Stimulated activated CD8-positive, alpha-beta memory T cell treated with anti-CD3 and anti-CD28 coated beads, Interleukin-4, amount 100 ng/mL, for 4 hours (primary cell): ENCODE measurements around the gene DUSP9.
"Not testable (repeated sequence)": the region's sequence is repeated elsewhere in the genome, so short reads cannot be mapped to it uniquely, and the experiment has no call there.

Experiments used
- DNase-seq, 2 donors: peaks; one replicate each; pipeline ENCODE4 v3.0.0-alpha.2; 2020; ENCODE audit warnings: low read depth in 2 of 2, low spot score in 1 of 2

Gene DUSP9, protein sequence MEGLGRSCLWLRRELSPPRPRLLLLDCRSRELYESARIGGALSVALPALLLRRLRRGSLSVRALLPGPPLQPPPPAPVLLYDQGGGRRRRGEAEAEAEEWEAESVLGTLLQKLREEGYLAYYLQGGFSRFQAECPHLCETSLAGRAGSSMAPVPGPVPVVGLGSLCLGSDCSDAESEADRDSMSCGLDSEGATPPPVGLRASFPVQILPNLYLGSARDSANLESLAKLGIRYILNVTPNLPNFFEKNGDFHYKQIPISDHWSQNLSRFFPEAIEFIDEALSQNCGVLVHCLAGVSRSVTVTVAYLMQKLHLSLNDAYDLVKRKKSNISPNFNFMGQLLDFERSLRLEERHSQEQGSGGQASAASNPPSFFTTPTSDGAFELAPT

DNA sequence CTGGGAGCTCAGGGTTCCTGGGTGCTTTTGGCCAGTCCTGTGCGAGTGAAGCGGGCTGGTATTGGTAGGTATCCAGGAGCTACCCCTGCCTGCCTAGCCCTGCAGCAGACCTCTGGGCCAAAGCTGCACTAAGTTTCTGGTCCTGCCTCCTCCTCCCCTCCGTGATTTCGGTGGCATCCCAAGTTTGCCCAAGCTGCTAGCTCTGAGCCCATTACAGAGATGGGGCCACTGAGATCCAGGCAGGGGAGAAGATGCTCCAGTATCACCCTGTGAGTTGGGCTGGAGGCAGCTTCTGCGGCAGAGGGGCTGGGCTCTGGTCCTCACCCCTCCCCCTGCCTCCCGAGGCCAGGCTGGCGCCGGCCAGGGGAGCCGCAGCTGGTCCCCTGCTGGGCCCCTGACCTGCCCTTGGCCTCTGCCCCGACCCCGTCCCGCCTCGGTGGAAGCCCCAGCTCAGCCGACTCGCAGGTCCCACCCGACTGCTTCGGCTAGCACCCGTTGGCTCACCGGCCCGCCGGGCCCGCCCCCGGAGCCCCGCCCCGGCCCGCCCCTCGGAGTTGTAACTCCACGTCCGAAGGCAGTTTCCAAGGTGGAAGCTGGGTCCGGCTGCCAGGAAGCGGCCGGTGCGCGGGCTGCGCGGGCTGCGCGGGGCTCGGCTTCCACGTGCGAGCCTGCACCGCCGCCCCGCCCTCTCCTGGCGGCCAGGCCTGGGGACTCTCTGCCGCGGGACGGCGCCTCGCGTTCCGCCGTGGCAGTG, at the start of gene DUSP9:
Gene DUSP9 (plus strand): TSS at position 584 of the 754 bp plus-strand sequence. CDS start 751 bp downstream, outside the sequence.
- DNase-seq, result no peak

- DNase-seq, result no peak
These were observed 48.3 kb upstream of the DUSP9 start, which contains the start of gene CCNQ for GRCh38 chrX:153598541-153599191. TSS of gene CCNQ (minus strand) at chrX:153599139. CDS start at chrX:153599073, 66 bp downstream.

- DNase-seq, result peak; percentile 52 to 75
These were observed 47.6 kb upstream of the DUSP9 start for GRCh38 chrX:153599192-153600031.

GRCh38 chrX:153600032-153600373, 47.0 kb upstream of the DUSP9 start:
- no peak for DNase-seq

- no peak for DNase-seq
These were observed 46.1 kb upstream of the DUSP9 start for GRCh38 chrX:153600921-153601320.

- DNase-seq, result no peak
These were observed 45.4 kb upstream of the DUSP9 start for GRCh38 chrX:153601511-153602110.

DNA sequence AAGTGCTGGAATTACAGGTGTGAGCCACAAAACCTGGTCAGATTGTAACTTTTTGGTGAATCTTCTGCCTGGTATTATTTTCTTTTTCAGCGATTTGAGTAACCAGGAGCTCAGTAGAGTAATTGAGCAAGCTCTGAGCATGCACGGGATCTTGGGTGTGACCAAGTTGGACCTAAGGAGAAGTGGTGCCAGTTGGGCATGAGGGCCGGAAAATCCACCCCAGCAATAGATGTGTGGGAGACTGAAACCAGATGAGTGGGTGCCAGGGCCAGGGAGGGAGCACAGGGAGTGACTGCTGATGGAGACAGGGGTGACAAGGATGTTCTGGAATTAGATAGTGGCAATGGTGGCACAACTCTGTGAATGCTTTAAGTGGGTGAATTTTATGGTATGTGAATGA, 44.4 kb upstream of the DUSP9 start:
- DNase-seq, result no peak

GRCh38 chrX:153603131-153603656, 43.8 kb upstream of the DUSP9 start:
- no peak for DNase-seq

DNA sequence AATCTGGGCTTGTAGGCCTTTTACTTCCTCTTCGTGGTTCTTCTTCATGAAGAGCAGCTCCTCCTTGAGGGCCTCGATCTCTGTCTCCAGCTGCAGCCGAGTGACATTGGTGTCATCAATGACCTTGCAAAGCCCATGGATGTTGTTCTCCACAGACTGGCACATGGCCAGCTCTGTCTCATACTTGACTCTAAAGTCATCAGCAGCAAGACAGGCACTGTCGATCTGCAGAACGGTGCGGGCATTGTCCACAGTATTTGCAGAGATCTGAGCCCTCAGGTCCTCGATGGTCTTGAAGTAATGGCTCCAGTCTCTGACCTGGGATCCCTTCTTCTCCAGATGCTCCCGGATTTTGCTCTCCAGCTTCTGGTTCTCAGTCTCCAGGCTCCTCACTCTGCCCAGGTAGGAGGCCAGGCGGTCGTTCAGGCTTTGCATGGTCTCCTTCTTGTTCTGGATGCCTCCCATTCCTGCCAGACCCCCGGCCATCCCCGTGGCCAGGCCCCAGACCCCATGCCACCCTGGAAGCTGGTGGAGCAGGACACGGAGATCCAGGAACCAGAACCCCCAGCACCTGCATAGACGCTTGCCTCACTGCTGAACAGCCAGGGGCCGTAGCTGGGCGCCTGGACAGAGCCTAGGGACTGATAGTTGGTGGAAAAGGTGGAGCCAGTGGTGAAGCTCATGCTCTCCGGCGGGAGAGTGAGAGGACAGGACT, 42.2 kb upstream of the DUSP9 start:
- DNase-seq, result not testable (repeated sequence)

DNA sequence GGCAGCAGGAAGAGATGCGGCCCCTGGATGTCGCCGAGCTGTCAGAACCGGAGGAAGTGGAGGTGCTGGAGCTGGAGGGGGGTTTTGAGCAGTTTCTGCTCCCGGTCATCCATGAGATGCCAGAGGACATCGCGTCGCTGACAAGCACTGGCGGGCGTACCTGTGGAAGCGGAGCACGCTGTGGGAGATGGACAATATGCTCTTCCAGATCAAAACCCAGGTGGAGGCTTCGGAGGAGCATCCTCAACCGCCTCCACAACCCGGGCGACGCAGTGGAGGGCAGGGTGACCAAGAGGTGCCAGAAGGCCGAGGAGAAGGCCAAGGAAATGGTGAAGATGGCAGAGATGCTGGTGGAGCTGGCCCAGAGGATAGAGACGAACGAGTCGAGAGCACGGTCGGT, 40.5 kb upstream of the DUSP9 start:
- no peak for DNase-seq

DNA sequence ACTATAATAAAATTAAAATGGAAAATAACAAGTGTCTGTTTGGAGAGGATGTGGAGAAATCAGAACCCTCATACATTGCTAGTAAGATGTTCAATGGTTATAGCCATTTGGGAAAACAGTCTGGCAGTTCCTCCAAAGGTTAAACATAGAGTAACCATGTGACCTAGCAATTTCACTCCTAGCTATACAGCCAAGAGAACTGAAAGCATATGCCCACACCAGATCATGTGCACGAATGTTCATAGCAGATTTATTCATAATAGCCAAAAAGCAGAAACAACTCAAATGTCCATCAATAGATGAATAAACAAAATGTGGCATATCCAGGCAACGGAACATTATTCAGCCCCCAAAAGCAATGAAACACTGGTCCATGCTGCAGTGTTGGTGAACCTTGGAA, 38.6 kb upstream of the DUSP9 start:
- DNase-seq, result no peak

- no peak for DNase-seq
These were observed 38.2 kb upstream of the DUSP9 start for GRCh38 chrX:153608806-153609205.

DNA sequence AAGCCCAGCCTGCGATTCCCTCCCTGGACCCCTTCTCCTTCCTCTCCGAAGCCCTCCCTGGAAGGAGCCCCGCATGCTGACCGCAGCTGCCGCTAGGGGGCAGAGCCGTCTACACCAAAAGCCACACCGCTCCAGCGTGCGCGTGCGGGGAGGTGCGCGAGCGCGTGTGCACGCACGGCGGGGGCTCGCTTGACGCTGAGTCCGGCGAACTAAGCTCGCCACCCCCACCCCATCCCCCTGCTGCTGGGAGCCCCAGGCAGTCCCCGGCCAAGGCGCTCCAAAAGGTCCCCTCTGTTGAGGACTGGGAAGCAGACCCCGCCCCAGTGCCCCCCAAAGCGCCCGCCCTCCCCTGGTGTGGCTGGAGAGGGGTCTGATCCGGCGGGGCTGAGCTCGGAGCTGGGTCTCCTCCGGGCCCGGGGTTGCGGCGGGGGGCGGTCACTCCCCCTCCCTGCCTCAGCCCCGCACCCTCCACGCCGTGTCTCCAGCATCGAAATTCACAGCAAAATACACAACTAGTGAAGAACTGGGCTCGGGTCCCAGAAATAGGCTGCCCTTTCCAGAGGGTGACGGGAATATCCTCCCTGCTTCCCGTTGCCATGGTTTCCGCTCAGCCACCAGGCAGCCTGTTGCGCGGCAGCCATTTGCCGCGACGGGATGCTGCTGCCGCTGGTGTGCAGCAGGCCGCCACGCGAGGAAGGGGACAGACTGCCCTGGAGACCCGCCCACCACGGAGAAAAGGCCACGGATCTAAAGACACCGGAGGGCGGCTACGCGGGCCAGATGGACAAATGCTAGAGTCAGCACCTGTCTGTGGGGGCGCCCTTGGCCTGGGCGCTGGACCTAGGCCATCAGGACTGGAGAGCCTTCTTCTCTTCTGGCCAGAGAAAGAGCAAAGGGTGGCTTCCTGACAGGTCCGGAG, 36.8 kb upstream of the DUSP9 start:
- DNase-seq, result peak; percentile 47 to 49

DNA sequence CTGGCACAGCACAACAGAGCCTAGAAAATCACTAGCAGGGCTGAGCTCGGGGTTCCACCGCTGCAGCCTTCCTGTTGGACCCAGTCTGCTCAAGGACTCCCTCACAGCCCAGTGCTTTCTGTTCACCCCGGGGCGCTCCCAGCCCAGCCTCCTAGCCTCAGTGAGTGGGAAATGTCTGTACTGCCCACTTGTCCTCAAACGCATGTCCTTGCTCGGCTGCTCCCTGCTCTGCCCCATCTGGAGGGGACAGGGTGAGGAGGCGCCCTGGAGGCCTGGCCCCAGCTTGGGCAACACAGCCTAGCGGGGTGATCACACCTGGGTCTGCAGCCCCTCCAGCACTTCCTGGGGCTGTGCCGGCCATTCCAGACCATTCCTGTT, 36.2 kb upstream of the DUSP9 start:
- no peak for DNase-seq

DNA sequence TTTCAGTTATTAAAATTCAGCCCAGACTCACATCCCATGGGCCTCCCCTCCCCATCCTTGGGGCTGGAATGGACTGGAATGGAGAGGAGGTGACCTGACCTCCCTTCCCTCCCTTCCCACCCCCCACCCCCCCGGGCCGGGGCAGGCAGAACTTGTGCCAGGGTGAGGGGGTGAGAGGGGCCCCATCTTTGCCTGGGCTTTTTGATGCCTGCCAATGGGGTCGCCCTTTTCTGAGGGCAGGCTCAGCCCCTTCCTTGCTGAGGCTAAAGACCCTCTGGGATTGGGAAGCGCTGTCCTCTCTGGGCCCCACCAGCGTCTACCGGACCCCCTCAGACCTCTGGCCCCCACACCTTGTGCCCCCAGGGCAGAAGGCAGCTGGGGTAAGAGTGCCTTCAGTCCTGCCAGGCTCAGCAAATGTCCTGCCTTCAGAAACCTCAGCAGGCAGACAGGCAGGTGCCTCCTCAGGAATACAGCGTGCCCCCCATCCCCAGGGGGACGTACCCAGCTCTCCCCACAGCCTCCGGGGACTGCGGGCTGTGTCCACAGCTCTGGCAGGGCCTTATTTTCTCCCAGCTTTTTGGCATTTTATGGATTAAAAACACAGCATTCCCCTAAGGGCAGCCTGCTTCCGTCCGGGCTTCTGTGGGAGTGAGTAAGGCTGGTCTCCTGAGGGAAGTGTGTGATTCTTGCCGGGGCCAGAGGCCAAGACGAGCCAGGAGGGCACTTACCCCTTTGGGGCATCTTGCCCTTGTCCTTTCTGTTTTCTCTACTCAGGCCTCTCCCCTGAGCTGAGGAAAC, 35.5 kb upstream of the DUSP9 start:
- DNase-seq, result no peak

DNA sequence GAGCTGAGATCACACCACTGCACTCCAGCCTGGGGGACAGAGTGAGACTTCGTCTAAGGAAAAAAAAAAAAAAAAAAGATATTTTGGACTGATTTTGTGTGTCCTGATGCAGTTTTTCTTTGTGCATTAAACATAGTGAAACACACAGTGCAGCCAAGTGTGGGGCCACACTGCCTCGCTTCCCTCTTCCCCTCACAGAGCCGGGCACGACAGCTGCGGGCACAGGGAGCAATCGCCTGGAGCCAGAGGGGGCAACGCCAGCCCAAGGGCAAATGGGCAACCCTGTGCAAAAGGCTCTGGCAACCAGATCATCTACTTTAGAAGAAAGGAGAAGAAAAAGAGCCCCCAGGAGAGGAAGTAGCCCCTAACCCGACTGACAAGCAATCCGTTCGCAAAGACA, 34.6 kb upstream of the DUSP9 start:
- no peak for DNase-seq

DNA sequence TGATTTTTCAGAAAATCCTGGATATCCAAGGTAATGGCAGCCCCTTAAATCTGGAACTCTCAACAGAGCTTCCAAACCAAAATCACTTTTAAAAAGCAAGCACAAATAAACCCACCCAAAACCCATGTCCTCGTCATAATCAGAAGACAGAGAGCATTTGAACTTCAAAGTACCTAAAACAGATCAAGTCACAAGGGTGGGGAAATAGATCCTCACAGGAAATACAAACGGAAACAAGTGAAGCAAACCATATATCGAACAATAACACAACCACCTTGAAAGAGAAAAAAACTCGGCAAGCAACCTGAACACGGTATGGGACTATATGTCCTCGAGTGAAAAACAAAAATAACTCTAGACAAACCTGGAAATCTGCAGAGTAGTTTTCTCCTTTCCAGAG, 32.2 kb upstream of the DUSP9 start:
- DNase-seq, result no peak

- DNase-seq, result no peak
These were observed 26.4 kb upstream of the DUSP9 start for GRCh38 chrX:153620576-153620975.
